ENCODE measurements around the gene SPRY4.

SPRY4 gene

DNA sequence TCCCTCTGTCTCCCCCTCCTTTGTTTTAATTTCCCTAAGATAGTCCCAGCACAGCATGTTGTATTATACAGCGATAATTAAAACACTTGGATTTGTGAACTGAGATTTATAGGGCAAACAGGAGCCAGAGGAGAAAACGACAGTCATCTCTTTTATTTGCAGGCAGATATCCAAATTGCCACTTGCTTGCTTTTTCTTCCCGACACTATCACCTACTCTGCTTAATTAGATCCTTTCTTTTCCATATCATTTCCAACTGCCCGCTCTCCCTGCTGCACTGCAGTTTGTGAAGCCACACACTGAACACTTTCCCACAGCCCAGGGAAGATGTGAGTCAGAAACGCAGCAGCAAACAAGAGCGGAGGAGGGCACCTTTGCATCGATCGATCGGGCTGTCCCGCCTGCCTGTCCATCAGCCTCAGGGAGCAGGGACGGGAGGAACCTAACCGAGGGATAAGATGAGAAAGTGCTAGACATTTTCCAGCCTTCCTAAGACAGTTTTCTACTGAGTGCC lies 35.8 kb upstream of the SPRY4 start:
- POLR2A ChIA-PET: no interaction called here
- CTCF ChIA-PET: no interaction called here
- Histone ChIP-seq H3K4me3 (ENCODE audit: control insufficient read depth in 1 of 7, extremely low read depth in 1 of 7, insufficient read depth in 4 of 7, low read depth in 2 of 7, low read length in 6 of 7) (no peak overlapping the region), H3K36me3 (ENCODE audit: control insufficient read depth in 4 of 4, insufficient read depth in 4 of 4, low read length in 3 of 4) (no peaks in the 10 kb centered on the region), H3K4me1 (ENCODE audit: control extremely low read depth in 1 of 4, control insufficient read depth in 4 of 4, insufficient read depth in 4 of 4, low read length in 3 of 4) (peaks cover 8 to 21% (median 20%) of the 10 kb centered on the region in 4 experiments), H3K27ac (ENCODE audit: insufficient read depth in 1 of 2, low read depth in 1 of 2, low read length in 2 of 2, poor library complexity in 1 of 2, severe bottlenecking in 2 of 2) (no peak overlapping the region), H3K27me3 (replicated peaks in 2 of 5; ENCODE audit: control insufficient read depth in 4 of 5, insufficient read depth in 5 of 5, low read length in 4 of 5) (peaks cover 8 to 80% (median 29%) of the 10 kb centered on the region in 5 experiments), H3K9me3 (ENCODE audit: control extremely low read depth in 1 of 5, control insufficient read depth in 4 of 5, insufficient read depth in 2 of 5, low read depth in 1 of 5, low read length in 4 of 5) (peaks cover 0 to 2% (median 0%) of the 10 kb centered on the region in 5 experiments)
- 87% methylated on average over 8 of the region's 12 CpGs for WGBS (ENCODE audit: insufficient coverage)
- DNase-seq: no peak

DNA sequence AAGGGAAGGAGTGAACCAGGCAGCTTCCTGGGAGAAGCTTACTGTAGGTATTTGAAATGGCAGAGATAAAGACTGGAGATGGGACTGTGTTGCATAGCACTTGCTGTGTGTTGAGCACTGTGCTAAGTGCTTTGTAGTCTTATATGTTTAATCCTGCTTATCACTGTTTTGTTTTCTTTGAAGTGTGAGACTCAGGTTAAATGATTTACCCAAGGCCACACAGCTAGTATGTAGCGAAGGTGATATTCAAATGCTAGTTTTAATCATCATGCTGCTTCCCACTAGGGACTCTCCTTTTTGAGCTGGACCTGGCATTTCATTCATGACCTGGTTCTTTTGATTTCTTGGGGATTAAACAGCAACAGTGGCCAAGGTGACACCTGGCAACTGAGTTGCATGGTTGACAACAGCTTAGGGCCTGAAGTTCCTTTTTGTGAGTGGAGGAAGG lies 35.3 kb upstream of the SPRY4 start:
- 100% methylated on average over 1 of the region's 1 CpG for WGBS (ENCODE audit: insufficient coverage)
- H3K27me3 ChIP-seq (replicated peaks in 2 of 5; ENCODE audit: control insufficient read depth in 4 of 5, insufficient read depth in 5 of 5, low read length in 4 of 5): peaks cover 8 to 78% (median 28%) of the 10 kb centered on the region in 5 experiments
- peak in 2 of 3 donors; percentile 41 for DNase-seq
- H3K4me3 ChIP-seq (ENCODE audit: control insufficient read depth in 1 of 7, extremely low read depth in 1 of 7, insufficient read depth in 4 of 7, low read depth in 2 of 7, low read length in 6 of 7): no peak overlapping the region
- H3K36me3 ChIP-seq (ENCODE audit: control insufficient read depth in 4 of 4, insufficient read depth in 4 of 4, low read length in 3 of 4): no peaks in the 10 kb centered on the region
- peaks cover 0 to 2% (median 0%) of the 10 kb centered on the region in 5 experiments for H3K9me3 ChIP-seq (ENCODE audit: control extremely low read depth in 1 of 5, control insufficient read depth in 4 of 5, insufficient read depth in 2 of 5, low read depth in 1 of 5, low read length in 4 of 5)
- ChIA-PET POLR2A (no interaction called here), CTCF (interaction anchor here (0.6 to 1.2 kb wide), 5 partner anchors 13 to 210 kb away, joined by 3 to 6 read pairs (median 3); no protein-coding TSS in a partner anchor)
- peaks cover 8 to 21% (median 20%) of the 10 kb centered on the region in 4 experiments for H3K4me1 ChIP-seq (ENCODE audit: control extremely low read depth in 1 of 4, control insufficient read depth in 4 of 4, insufficient read depth in 4 of 4, low read length in 3 of 4)
- H3K27ac ChIP-seq (ENCODE audit: insufficient read depth in 1 of 2, low read depth in 1 of 2, low read length in 2 of 2, poor library complexity in 1 of 2, severe bottlenecking in 2 of 2): no peak overlapping the region

- WGBS (ENCODE audit: insufficient coverage): 79% methylated on average over 5 of the region's 5 CpGs
- DNase-seq: no peak
- Histone ChIP-seq H3K9me3 (ENCODE audit: control extremely low read depth in 1 of 5, control insufficient read depth in 4 of 5, insufficient read depth in 2 of 5, low read depth in 1 of 5, low read length in 4 of 5) (peaks cover 0 to 2% (median 0%) of the 10 kb centered on the region in 5 experiments), H3K27me3 (replicated peaks in 2 of 5; ENCODE audit: control insufficient read depth in 4 of 5, insufficient read depth in 5 of 5, low read length in 4 of 5) (peaks cover 8 to 78% (median 31%) of the 10 kb centered on the region in 5 experiments), H3K36me3 (ENCODE audit: control insufficient read depth in 4 of 4, insufficient read depth in 4 of 4, low read length in 3 of 4) (no peaks in the 10 kb centered on the region), H3K4me1 (ENCODE audit: control extremely low read depth in 1 of 4, control insufficient read depth in 4 of 4, insufficient read depth in 4 of 4, low read length in 3 of 4) (peaks cover 8 to 21% (median 20%) of the 10 kb centered on the region in 4 experiments), H3K4me3 (ENCODE audit: control insufficient read depth in 1 of 7, extremely low read depth in 1 of 7, insufficient read depth in 4 of 7, low read depth in 2 of 7, low read length in 6 of 7) (no peak overlapping the region), H3K27ac (ENCODE audit: insufficient read depth in 1 of 2, low read depth in 1 of 2, low read length in 2 of 2, poor library complexity in 1 of 2, severe bottlenecking in 2 of 2) (no peak overlapping the region)
- ChIA-PET POLR2A (no interaction called here), CTCF (interaction anchor here (0.7 to 2.0 kb wide), 3 partner anchors 10 to 191 kb away, joined by 3 to 7 read pairs (median 5); no protein-coding TSS in a partner anchor)
Observed at GRCh38 chr5:142358648-142359047, 33.8 kb upstream of the SPRY4 start.

DNA sequence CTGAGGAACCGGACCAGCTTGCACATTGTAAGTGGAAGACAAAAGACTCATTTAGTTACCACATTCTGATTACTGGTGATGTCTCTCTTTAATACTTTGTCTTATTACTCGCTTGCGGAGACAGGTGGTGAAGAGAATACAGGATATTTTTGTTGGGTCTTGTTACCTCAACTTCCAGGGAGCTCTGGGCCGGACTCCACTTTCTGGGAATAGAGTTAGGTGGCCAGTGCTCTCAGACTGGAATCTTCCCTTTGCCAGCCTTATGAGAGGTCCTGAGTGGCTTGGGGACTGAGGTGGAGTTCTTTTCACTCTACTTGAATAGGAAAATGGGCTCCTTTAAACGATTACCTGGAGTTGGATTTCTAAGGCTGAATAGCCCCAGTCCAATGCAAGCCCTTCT lies 33.3 kb upstream of the SPRY4 start:
- no peak overlapping the region for H3K4me3 ChIP-seq (ENCODE audit: control insufficient read depth in 1 of 7, extremely low read depth in 1 of 7, insufficient read depth in 4 of 7, low read depth in 2 of 7, low read length in 6 of 7)
- 65% methylated on average over 2 of the region's 5 CpGs for WGBS (ENCODE audit: insufficient coverage)
- H3K9me3 ChIP-seq (ENCODE audit: control extremely low read depth in 1 of 5, control insufficient read depth in 4 of 5, insufficient read depth in 2 of 5, low read depth in 1 of 5, low read length in 4 of 5): peaks cover 0 to 2% (median 0%) of the 10 kb centered on the region in 5 experiments
- DNase-seq: no peak
- ChIA-PET POLR2A (no interaction called here), CTCF (interaction anchor here (1.1 to 2.0 kb wide), 3 partner anchors 10 to 192 kb away, joined by 3 to 7 read pairs (median 5); no protein-coding TSS in a partner anchor)
- peaks cover 8 to 21% (median 20%) of the 10 kb centered on the region in 4 experiments for H3K4me1 ChIP-seq (ENCODE audit: control extremely low read depth in 1 of 4, control insufficient read depth in 4 of 4, insufficient read depth in 4 of 4, low read length in 3 of 4)
- no peak overlapping the region for H3K27ac ChIP-seq (ENCODE audit: insufficient read depth in 1 of 2, low read depth in 1 of 2, low read length in 2 of 2, poor library complexity in 1 of 2, severe bottlenecking in 2 of 2)
- peaks cover 8 to 82% (median 31%) of the 10 kb centered on the region in 5 experiments for H3K27me3 ChIP-seq (replicated peaks in 2 of 5; ENCODE audit: control insufficient read depth in 4 of 5, insufficient read depth in 5 of 5, low read length in 4 of 5)
- no peaks in the 10 kb centered on the region for H3K36me3 ChIP-seq (ENCODE audit: control insufficient read depth in 4 of 4, insufficient read depth in 4 of 4, low read length in 3 of 4)

DNA sequence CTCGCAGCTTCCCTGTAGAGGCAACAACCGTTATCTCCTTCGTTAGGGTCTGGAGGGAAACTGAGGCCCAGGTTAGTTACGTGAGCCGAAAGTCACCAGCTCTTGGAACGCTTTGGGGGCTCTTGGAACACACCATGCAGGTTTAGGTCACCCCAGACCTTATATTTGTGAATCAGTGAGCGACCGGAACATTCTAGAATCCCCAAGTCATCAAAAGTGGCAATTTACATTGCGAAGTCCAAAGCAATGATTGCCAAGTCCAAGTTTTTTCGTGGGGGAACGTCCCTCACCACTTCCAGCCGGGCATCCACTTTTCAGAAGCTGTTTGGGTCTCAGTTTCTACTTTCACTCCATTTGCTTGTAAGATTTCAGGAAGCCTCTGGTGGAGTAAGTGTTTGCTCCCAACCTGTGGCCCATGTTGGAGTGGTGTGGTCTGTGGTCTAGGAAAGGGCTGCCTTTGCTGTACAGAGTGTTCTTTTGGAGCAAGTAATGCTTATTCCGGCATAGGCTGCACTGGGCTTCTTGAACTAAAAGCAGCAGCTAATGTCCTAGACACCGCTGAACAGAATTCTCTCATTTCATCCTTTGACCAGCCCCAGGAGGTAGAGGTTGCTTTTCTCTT lies 32.8 kb upstream of the SPRY4 start:
- H3K27me3 ChIP-seq (replicated peaks in 2 of 5; ENCODE audit: control insufficient read depth in 4 of 5, insufficient read depth in 5 of 5, low read length in 4 of 5): peaks cover 8 to 82% (median 29%) of the 10 kb centered on the region in 5 experiments
- peak overlapping the region; percentile 13 to 72 (median 56) for H3K4me3 ChIP-seq (ENCODE audit: control insufficient read depth in 1 of 7, extremely low read depth in 1 of 7, insufficient read depth in 4 of 7, low read depth in 2 of 7, low read length in 6 of 7)
- 14% methylated on average over 13 of the region's 14 CpGs for WGBS (ENCODE audit: insufficient coverage)
- DNase-seq: peak in 2 of 3 donors; percentile 41 to 63
- H3K9me3 ChIP-seq (ENCODE audit: control extremely low read depth in 1 of 5, control insufficient read depth in 4 of 5, insufficient read depth in 2 of 5, low read depth in 1 of 5, low read length in 4 of 5): peaks cover 0 to 2% (median 0%) of the 10 kb centered on the region in 5 experiments
- no peaks in the 10 kb centered on the region for H3K36me3 ChIP-seq (ENCODE audit: control insufficient read depth in 4 of 4, insufficient read depth in 4 of 4, low read length in 3 of 4)
- POLR2A ChIA-PET: no interaction called here
- H3K4me1 ChIP-seq (ENCODE audit: control extremely low read depth in 1 of 4, control insufficient read depth in 4 of 4, insufficient read depth in 4 of 4, low read length in 3 of 4): peaks cover 8 to 21% (median 18%) of the 10 kb centered on the region in 4 experiments
- no peak overlapping the region for H3K27ac ChIP-seq (ENCODE audit: insufficient read depth in 1 of 2, low read depth in 1 of 2, low read length in 2 of 2, poor library complexity in 1 of 2, severe bottlenecking in 2 of 2)
- CTCF ChIA-PET: interaction anchor here (1.1 to 2.0 kb wide), 3 partner anchors 9 to 192 kb away, joined by 3 to 7 read pairs (median 5); no protein-coding TSS in a partner anchor

- Histone ChIP-seq H3K4me1 (ENCODE audit: control extremely low read depth in 1 of 4, control insufficient read depth in 4 of 4, insufficient read depth in 4 of 4, low read length in 3 of 4) (peaks cover 8 to 21% (median 18%) of the 10 kb centered on the region in 4 experiments), H3K27me3 (replicated peaks in 2 of 5; ENCODE audit: control insufficient read depth in 4 of 5, insufficient read depth in 5 of 5, low read length in 4 of 5) (peaks cover 8 to 77% (median 29%) of the 10 kb centered on the region in 5 experiments), H3K9me3 (ENCODE audit: control extremely low read depth in 1 of 5, control insufficient read depth in 4 of 5, insufficient read depth in 2 of 5, low read depth in 1 of 5, low read length in 4 of 5) (peaks cover 0 to 2% (median 0%) of the 10 kb centered on the region in 5 experiments), H3K27ac (ENCODE audit: insufficient read depth in 1 of 2, low read depth in 1 of 2, low read length in 2 of 2, poor library complexity in 1 of 2, severe bottlenecking in 2 of 2) (no peak overlapping the region), H3K4me3 (ENCODE audit: control insufficient read depth in 1 of 7, extremely low read depth in 1 of 7, insufficient read depth in 4 of 7, low read depth in 2 of 7, low read length in 6 of 7) (peak overlapping the region; percentile 13 to 72 (median 52)), H3K36me3 (ENCODE audit: control insufficient read depth in 4 of 4, insufficient read depth in 4 of 4, low read length in 3 of 4) (no peaks in the 10 kb centered on the region)
- ChIA-PET POLR2A (no interaction called here), CTCF (interaction anchor here (2.0 kb wide), 1 partner anchor 193 kb away, joined by 5 read pairs; no protein-coding TSS in a partner anchor)
- WGBS (ENCODE audit: insufficient coverage): 0% methylated on average over 53 of the region's 82 CpGs
- DNase-seq: peak; percentile 88 to 97 (median 94)
Observed at GRCh38 chr5:142356716-142357468, 32.1 kb upstream of the SPRY4 start.

Measured in common myeloid progenitor, CD34-positive (primary cell).